Neural cell (in vitro differentiated cells): ENCODE results near the gene RELN.
"Not testable (repeated sequence)": the region's sequence is repeated elsewhere in the genome, so short reads cannot be mapped to it uniquely, and the experiment has no call there.

Source experiments
- CTCF ChIP-seq: fragments of 450-650 bp; IDR thresholded peaks from 2 replicates; pipeline ENCODE4 v1.5.1; 2014; ENCODE audit warnings: antibody characterized with exemption, mild to moderate bottlenecking, moderate library complexity; ENCODE audit not compliant: poor library complexity, severe bottlenecking
- EP300 ChIP-seq: fragments of 450-650 bp; conservative IDR thresholded peaks from 2 replicates; pipeline ENCODE4 v1.6.1; 2014; ENCODE audit warnings: antibody characterized with exemption, mild to moderate bottlenecking, moderate library complexity; ENCODE audit not compliant: poor library complexity, severe bottlenecking
- EZH2 ChIP-seq: fragments of 200-600, 300-800 bp; shearing (Covaris generic), sonication (generic); IDR thresholded peaks from 2 replicates; pipeline ENCODE4 v1.6.1; 2014; ENCODE audit warnings: antibody characterized with exemption, low read length, borderline replicate concordance, mild to moderate bottlenecking; ENCODE audit not compliant: insufficient read depth, poor library complexity, severe bottlenecking
- MXI1 ChIP-seq: fragments of 450-650 bp; conservative IDR thresholded peaks from 2 replicates; pipeline ENCODE4 v1.6.1; 2014; ENCODE audit warnings: antibody characterized with exemption, mild to moderate bottlenecking; ENCODE audit not compliant: poor library complexity, severe bottlenecking
- POLR2AphosphoS5 ChIP-seq: IDR thresholded peaks from 2 replicates; pipeline ENCODE4 v1.6.1; 2012
- RAD21 ChIP-seq: fragments of 450-650 bp; conservative IDR thresholded peaks from 2 replicates; pipeline ENCODE4 v1.6.1; 2014; ENCODE audit warnings: antibody characterized with exemption, mild to moderate bottlenecking, moderate library complexity
- SMC3 ChIP-seq: fragments of 450-650 bp; conservative IDR thresholded peaks from 2 replicates; pipeline ENCODE4 v1.6.1; 2014; ENCODE audit warnings: antibody characterized with exemption, mild to moderate bottlenecking, moderate library complexity; ENCODE audit not compliant: poor library complexity
- TAF1 ChIP-seq: IDR thresholded peaks from 2 replicates; pipeline ENCODE4 v1.6.1; 2012; ENCODE audit warnings: low read depth
- TF ChIP-seq, protein P1 (sequence below): IDR thresholded peaks from 2 replicates; pipeline ENCODE4 v1.6.1; 2012; ENCODE audit warnings: borderline replicate concordance

GRCh38 chr7:103780561-103780960 lies 208.9 kb downstream of the RELN start:
- not testable (repeated sequence) for TF ChIP-seq CTCF, EP300, POLR2AphosphoS5, RAD21, EZH2, SMC3, TAF1, MXI1
- TF ChIP-seq, protein P1, sequence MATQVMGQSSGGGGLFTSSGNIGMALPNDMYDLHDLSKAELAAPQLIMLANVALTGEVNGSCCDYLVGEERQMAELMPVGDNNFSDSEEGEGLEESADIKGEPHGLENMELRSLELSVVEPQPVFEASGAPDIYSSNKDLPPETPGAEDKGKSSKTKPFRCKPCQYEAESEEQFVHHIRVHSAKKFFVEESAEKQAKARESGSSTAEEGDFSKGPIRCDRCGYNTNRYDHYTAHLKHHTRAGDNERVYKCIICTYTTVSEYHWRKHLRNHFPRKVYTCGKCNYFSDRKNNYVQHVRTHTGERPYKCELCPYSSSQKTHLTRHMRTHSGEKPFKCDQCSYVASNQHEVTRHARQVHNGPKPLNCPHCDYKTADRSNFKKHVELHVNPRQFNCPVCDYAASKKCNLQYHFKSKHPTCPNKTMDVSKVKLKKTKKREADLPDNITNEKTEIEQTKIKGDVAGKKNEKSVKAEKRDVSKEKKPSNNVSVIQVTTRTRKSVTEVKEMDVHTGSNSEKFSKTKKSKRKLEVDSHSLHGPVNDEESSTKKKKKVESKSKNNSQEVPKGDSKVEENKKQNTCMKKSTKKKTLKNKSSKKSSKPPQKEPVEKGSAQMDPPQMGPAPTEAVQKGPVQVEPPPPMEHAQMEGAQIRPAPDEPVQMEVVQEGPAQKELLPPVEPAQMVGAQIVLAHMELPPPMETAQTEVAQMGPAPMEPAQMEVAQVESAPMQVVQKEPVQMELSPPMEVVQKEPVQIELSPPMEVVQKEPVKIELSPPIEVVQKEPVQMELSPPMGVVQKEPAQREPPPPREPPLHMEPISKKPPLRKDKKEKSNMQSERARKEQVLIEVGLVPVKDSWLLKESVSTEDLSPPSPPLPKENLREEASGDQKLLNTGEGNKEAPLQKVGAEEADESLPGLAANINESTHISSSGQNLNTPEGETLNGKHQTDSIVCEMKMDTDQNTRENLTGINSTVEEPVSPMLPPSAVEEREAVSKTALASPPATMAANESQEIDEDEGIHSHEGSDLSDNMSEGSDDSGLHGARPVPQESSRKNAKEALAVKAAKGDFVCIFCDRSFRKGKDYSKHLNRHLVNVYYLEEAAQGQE = not testable (repeated sequence)
